Endothelial cell of umbilical vein (primary cell): ENCODE results near the gene KLF2.

Experiments used
- CTCF ChIP-seq, 2 donors: IDR thresholded peaks; 1 replicate in 1 of 2; 2 replicates in 1 of 2; pipeline ENCODE4 v1.5.1; 2011; ENCODE audit warnings: low read length in 2 of 2, mild to moderate bottlenecking in 2 of 2, moderate library complexity in 2 of 2, control low read depth in 1 of 2, inconsistent platforms in 1 of 2, low read depth in 1 of 2; ENCODE audit not compliant: insufficient read depth in 1 of 2; ENCODE audit errors: extremely low read depth in 1 of 2
- EZH2 ChIP-seq: IDR thresholded peaks from 2 replicates; pipeline ENCODE4 v1.6.1; 2012; ENCODE audit warnings: borderline replicate concordance, low read depth, mild to moderate bottlenecking, moderate library complexity, low read length, inconsistent platforms; ENCODE audit not compliant: severe bottlenecking
- POLR2A ChIP-seq: IDR thresholded peaks from 2 replicates; pipeline ENCODE4 v1.6.1; 2012; ENCODE audit warnings: low read depth, mild to moderate bottlenecking, control low read depth, low read length
- TF ChIP-seq, protein P1 (sequence below): IDR thresholded peaks from 2 replicates; pipeline ENCODE4 v1.6.1; 2011; ENCODE audit not compliant: insufficient read depth, insufficient read length

DNA sequence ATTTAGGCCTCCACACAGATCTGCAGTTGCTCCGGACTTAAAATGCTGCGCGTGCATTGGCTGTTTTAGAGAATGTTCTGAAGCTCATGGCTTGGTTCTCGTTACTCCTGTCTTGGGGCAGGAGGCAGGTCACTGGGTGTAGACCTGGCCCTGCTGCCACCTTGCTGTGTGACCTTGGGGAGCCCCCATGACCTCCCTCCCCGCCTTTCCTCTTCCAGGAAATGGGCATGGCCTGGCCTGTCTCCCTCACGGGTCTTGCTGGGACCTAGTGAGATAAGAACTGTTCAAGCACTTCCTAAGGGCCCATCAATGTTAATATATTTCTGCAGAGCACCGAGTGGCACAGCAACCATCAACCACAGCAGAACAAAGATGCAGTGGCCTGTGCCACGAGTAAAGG is 49.4 kb downstream of the KLF2 start:
- no peak for TF ChIP-seq CTCF (IDR thresholded peaks at IDR 0.05; ENCODE audit: extremely low read depth in 1 of 2, insufficient read depth in 1 of 2, low read depth in 1 of 2, low read length in 2 of 2)
- no peak for TF ChIP-seq POLR2A
- TF ChIP-seq, protein P1, sequence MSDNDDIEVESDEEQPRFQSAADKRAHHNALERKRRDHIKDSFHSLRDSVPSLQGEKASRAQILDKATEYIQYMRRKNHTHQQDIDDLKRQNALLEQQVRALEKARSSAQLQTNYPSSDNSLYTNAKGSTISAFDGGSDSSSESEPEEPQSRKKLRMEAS = no peak
- no peak for TF ChIP-seq EZH2
